DOHH2 (cell line): Measurements from ENCODE around the gene MOAP1.

Experiments used
- H3F3A ChIP-seq: fragments of 200-600 bp; sonication (generic), shearing (Covaris generic); 2 replicates; pipeline ENCODE4 v1.6.0; 2016; ENCODE audit warnings: antibody characterized with exemption, mild to moderate bottlenecking; ENCODE audit not compliant: control insufficient read depth, insufficient read depth
- H3K27ac ChIP-seq: fragments of 200-600 bp; sonication (generic); 2 replicates; pipeline ENCODE4 v1.5.1; 2014; ENCODE audit warnings: low read depth, mild to moderate bottlenecking, low read length, moderate library complexity
- H3K27me3 ChIP-seq: fragments of 200-600 bp; sonication (generic); 2 replicates; pipeline ENCODE4 v1.6.1; 2014; ENCODE audit warnings: mild to moderate bottlenecking, low read length, mixed read lengths; ENCODE audit not compliant: control insufficient read depth
- H3K36me3 ChIP-seq: fragments of 200-600 bp; sonication (generic); 2 replicates; pipeline ENCODE4 v1.6.1; 2014; ENCODE audit warnings: mild to moderate bottlenecking, low read length, moderate library complexity, mixed read lengths; ENCODE audit not compliant: control insufficient read depth
- H3K4me1 ChIP-seq: fragments of 200-600 bp; sonication (generic); 2 replicates; pipeline ENCODE4 v1.6.1; 2014; ENCODE audit warnings: mild to moderate bottlenecking, low read length, mixed read lengths; ENCODE audit not compliant: control insufficient read depth
- H3K4me2 ChIP-seq: fragments of 200-600 bp; sonication (generic); 2 replicates; pipeline ENCODE4 v1.6.0; 2014; ENCODE audit warnings: mild to moderate bottlenecking, low read length, moderate library complexity
- H3K4me3 ChIP-seq: fragments of 200-600 bp; sonication (generic); 2 replicates; pipeline ENCODE4 v1.5.1; 2014; ENCODE audit warnings: mild to moderate bottlenecking, low read length, mixed read lengths
- H3K79me2 ChIP-seq: fragments of 200-600 bp; sonication (generic); 2 replicates; pipeline ENCODE4 v1.6.1; 2014; ENCODE audit warnings: mild to moderate bottlenecking, low read length, mixed read lengths; ENCODE audit not compliant: control insufficient read depth
- H3K9me2 ChIP-seq: fragments of 200-600 bp; sonication (generic); replicated peaks from 2 replicates; pipeline ENCODE4 v1.6.1; 2014; ENCODE audit warnings: mild to moderate bottlenecking, low read length, mixed read lengths; ENCODE audit not compliant: control insufficient read depth
- H3K9me3 ChIP-seq: fragments of 200-600 bp; sonication (generic); 2 replicates; pipeline ENCODE4 v1.6.1; 2014; ENCODE audit warnings: antibody characterized with exemption, low read length, mixed read lengths; ENCODE audit not compliant: control insufficient read depth, insufficient read depth
- H4K20me1 ChIP-seq: fragments of 200-600 bp; sonication (generic); 2 replicates; pipeline ENCODE4 v1.6.0; 2014; ENCODE audit warnings: low read depth, mild to moderate bottlenecking, antibody characterized with exemption, low read length, moderate library complexity; ENCODE audit not compliant: control insufficient read depth, insufficient read depth
- CTCF ChIP-seq: fragments of 200-600 bp; sonication (generic); IDR thresholded peaks from one replicate; pipeline ENCODE4 v1.5.1; 2014; ENCODE audit warnings: antibody characterized with exemption, mild to moderate bottlenecking, low read depth, low read length; ENCODE audit not compliant: poor library complexity, severe bottlenecking
- EZH2phosphoT487 ChIP-seq: fragments of 200-600 bp; sonication (generic); IDR thresholded peaks from 2 replicates; pipeline ENCODE4 v1.6.1; 2017; ENCODE audit warnings: borderline replicate concordance, mild to moderate bottlenecking, antibody characterized with exemption, low read length, moderate library complexity, mixed read lengths

Gene MOAP1

GRCh38 chr14:93206793-93207467 lies 22.2 kb upstream of the MOAP1 start, which contains the start of the genes GON7 and UBR7:
Gene GON7, minus strand, starts transcription at chr14:93207065. Its CDS starts 28 bp downstream, at chr14:93207037.
Gene UBR7, plus strand, starts transcription at chr14:93207256. Its CDS starts 36 bp downstream, at chr14:93207292.
- H3F3A ChIP-seq = peaks cover 27% of the 10 kb centered on the region
- no peaks in the 10 kb centered on the region for H3K27me3 ChIP-seq
- H3K4me2 ChIP-seq = peak within 1 kb of the TSS; percentile 89
- peaks cover 64% of the 10 kb centered on the region for H3K4me1 ChIP-seq
- peaks cover 20% of the 10 kb centered on the region; the same call in 1 of the 2 replicates for H4K20me1 ChIP-seq
- peaks cover 68% of the 10 kb centered on the region for H3K36me3 ChIP-seq
- H3K79me2 ChIP-seq = peaks cover 94% of the 10 kb centered on the region
- TF ChIP-seq CTCF (no peak), EZH2phosphoT487 (no peak)
- no peaks in the 10 kb centered on the region for H3K9me3 ChIP-seq
- peak within 1 kb of the TSS; percentile 78 for H3K27ac ChIP-seq
- no peaks in the 10 kb centered on the region for H3K9me2 ChIP-seq
- H3K4me3 ChIP-seq = peak within 1 kb of the TSS; percentile 99

GRCh38 chr14:93201155-93201704 lies 16.5 kb upstream of the MOAP1 start:
- Histone ChIP-seq H3K4me3 (no peak overlapping the region), H3F3A (peaks cover 18% of the 10 kb centered on the region), H3K27me3 (no peaks in the 10 kb centered on the region), H4K20me1 (peaks cover 20% of the 10 kb centered on the region; the same call in 1 of the 2 replicates), H3K79me2 (peaks cover 56% of the 10 kb centered on the region), H3K27ac (no peak overlapping the region), H3K9me2 (no peaks in the 10 kb centered on the region), H3K36me3 (peaks cover 59% of the 10 kb centered on the region), H3K9me3 (no peaks in the 10 kb centered on the region), H3K4me1 (peaks cover 29% of the 10 kb centered on the region), H3K4me2 (no peak overlapping the region)
- TF ChIP-seq EZH2phosphoT487 (no peak), CTCF (no peak)

- Histone ChIP-seq H3K36me3 (peaks cover 59% of the 10 kb centered on the region), H4K20me1 (peaks cover 17% of the 10 kb centered on the region; the same call in 1 of the 2 replicates), H3K4me1 (peaks cover 33% of the 10 kb centered on the region), H3F3A (peaks cover 12% of the 10 kb centered on the region), H3K27me3 (no peaks in the 10 kb centered on the region), H3K27ac (no peak overlapping the region), H3K9me3 (no peaks in the 10 kb centered on the region), H3K79me2 (peaks cover 49% of the 10 kb centered on the region), H3K4me2 (no peak overlapping the region), H3K9me2 (no peaks in the 10 kb centered on the region), H3K4me3 (no peak overlapping the region)
- TF ChIP-seq EZH2phosphoT487 (no peak), CTCF (no peak)
Measured at GRCh38 chr14:93200553-93200952, 15.9 kb upstream of the MOAP1 start.
